H1 (cell line): Measurements from ENCODE around the gene ATF7.

Source experiments
- CTBP2 ChIP-seq: IDR thresholded peaks from 2 replicates; pipeline ENCODE4 v1.7.0; 2011; ENCODE audit warnings: borderline replicate concordance, mild to moderate bottlenecking, moderate library complexity, mixed read lengths, low read length; ENCODE audit not compliant: insufficient read depth, insufficient read length
- CTCF ChIP-seq, 3 experiments: IDR thresholded peaks; 1 replicate in 2 of 3; 2 replicates in 1 of 3; pipeline versions ENCODE4 v1.5.1 to v1.6.1; 2011; ENCODE audit warnings: low read length in 3 of 3, mild to moderate bottlenecking in 3 of 3, inconsistent platforms in 2 of 3, low read depth in 1 of 3, moderate library complexity in 1 of 3; ENCODE audit not compliant: insufficient read depth in 1 of 3; ENCODE audit errors: control extremely low read depth in 1 of 3
- EP300 ChIP-seq, 2 experiments: IDR thresholded peaks; 1 replicate in 1 of 2; 2 replicates in 1 of 2; pipeline ENCODE4 v1.6.1; 2011 to 2012; ENCODE audit warnings: low read depth in 2 of 2, low read length in 2 of 2, mild to moderate bottlenecking in 2 of 2, borderline replicate concordance in 1 of 2, inconsistent platforms in 1 of 2, moderate library complexity in 1 of 2
- EZH2 ChIP-seq: fragments of 200-600 bp; sonication (generic); IDR thresholded peaks from 2 replicates; pipeline ENCODE4 v1.7.1; 2012; ENCODE audit warnings: low read depth, mild to moderate bottlenecking, moderate library complexity, low read length, inconsistent platforms; ENCODE audit not compliant: severe bottlenecking
- HDAC2 ChIP-seq, 2 experiments: fragments of 300-600 bp in 1 of 2; sonication (generic) in 1 of 2; IDR thresholded peaks; 2 replicates each; pipeline ENCODE4 v1.6.1; 2011 to 2012; ENCODE audit warnings: low read depth in 2 of 2, low read length in 2 of 2, mild to moderate bottlenecking in 2 of 2, moderate library complexity in 2 of 2, borderline replicate concordance in 1 of 2, inconsistent platforms in 1 of 2
- JUND ChIP-seq: IDR thresholded peaks from 2 replicates; pipeline ENCODE4 v1.6.1; 2011; ENCODE audit warnings: mild to moderate bottlenecking, improper control_type of control experiment, low read length
- POLR2A ChIP-seq, 2 experiments: IDR thresholded peaks; 1 replicate in 1 of 2; 2 replicates in 1 of 2; pipeline ENCODE4 v1.6.1; 2011; ENCODE audit warnings: low read depth in 2 of 2, low read length in 2 of 2, mild to moderate bottlenecking in 2 of 2; ENCODE audit errors: control extremely low read depth in 1 of 2
- RAD21 ChIP-seq, 2 experiments: IDR thresholded peaks in 1 of 2; conservative IDR thresholded peaks in 1 of 2; 2 replicates each; pipeline ENCODE4 v1.6.1; 2011; ENCODE audit warnings: low read depth in 2 of 2, low read length in 2 of 2, improper control_type of control experiment in 1 of 2, inconsistent platforms in 1 of 2, mild to moderate bottlenecking in 1 of 2, moderate library complexity in 1 of 2
- RNF2 ChIP-seq: fragments of 200-900, 300-1000 bp; sonication (generic); IDR thresholded peaks from 2 replicates; pipeline ENCODE4 v1.7.1; 2016; ENCODE audit warnings: borderline replicate concordance, low read depth, mild to moderate bottlenecking, antibody characterized with exemption, low read length; ENCODE audit not compliant: poor library complexity, severe bottlenecking; ENCODE audit errors: missing control alignments
- SP2 ChIP-seq: IDR thresholded peaks from 2 replicates; pipeline ENCODE4 v1.6.1; 2012; ENCODE audit warnings: mild to moderate bottlenecking, low read length, inconsistent platforms

- no peak for TF ChIP-seq CTCF (IDR thresholded peaks at IDR 0.05; ENCODE audit: control extremely low read depth in 1 of 3, insufficient read depth in 1 of 3, low read depth in 1 of 3, low read length in 3 of 3)
- no peak for TF ChIP-seq EZH2
- no peak for TF ChIP-seq POLR2A (IDR thresholded peaks at IDR 0.05; ENCODE audit: control extremely low read depth in 1 of 2, low read depth in 2 of 2, low read length in 2 of 2)
- no peak for TF ChIP-seq RAD21 (IDR thresholded peaks at IDR 0.05 in 1 of 2, conservative IDR thresholded peaks at IDR 0.05 in 1 of 2; ENCODE audit: low read depth in 2 of 2, low read length in 2 of 2)
- TF ChIP-seq JUND: no peak
- TF ChIP-seq EP300 (IDR thresholded peaks at IDR 0.05; ENCODE audit: borderline replicate concordance in 1 of 2, low read depth in 2 of 2, low read length in 2 of 2): no peak
- TF ChIP-seq HDAC2 (IDR thresholded peaks at IDR 0.05; ENCODE audit: borderline replicate concordance in 1 of 2, low read depth in 2 of 2, low read length in 2 of 2): no peak
- TF ChIP-seq SP2: no peak
- TF ChIP-seq CTBP2: no peak
- TF ChIP-seq RNF2: no peak
These were observed 110.9 kb downstream of the ATF7 start for GRCh38 chr12:53515291-53515680.
